HEK293 (cell line): ENCODE measurements around the gene HCN4.
A peak's percentile ranks its signal among the peaks of the same experiment; 100 is the strongest.

Experiments
- CTCF ChIA-PET: fragments of 350-600 bp; formaldehyde crosslinking; extraction: SDS; loops from one replicate; lab custom pipeline; 2021; ENCODE audit warnings: antibody characterized with exemption; lab: Yijun Ruan, JAX
- POLR2A ChIA-PET: fragments of 300-600 bp; formaldehyde crosslinking; extraction: SDS; loops from one replicate; lab custom pipeline; 2020; ENCODE audit warnings: antibody characterized with exemption, inconsistent platforms; lab: Yijun Ruan, JAX
- H3K27ac ChIP-seq: fragments of 200-500 bp; sonication (Bioruptor generic); 2 replicates; pipeline ENCODE4 v1.5.1; 2014; ENCODE audit warnings: low read depth, low read length, control low read depth, inconsistent platforms; ENCODE audit errors: extremely low read depth
- H3K36me3 ChIP-seq, 2 experiments: fragments of 200-500 bp in 1 of 2; sonication (Bioruptor generic) in 1 of 2; 1 replicate in 1 of 2; 2 replicates in 1 of 2; pipeline ENCODE4 v1.5.1; 2014 to 2017; ENCODE audit warnings: inconsistent platforms in 2 of 2, low read length in 2 of 2; ENCODE audit not compliant: control insufficient read depth in 2 of 2, insufficient read depth in 1 of 2
- H3K4me1 ChIP-seq: fragments of 200-500 bp; sonication (Bioruptor generic); 2 replicates; pipeline ENCODE4 v1.5.1; 2014; ENCODE audit warnings: mild to moderate bottlenecking, low read length, inconsistent platforms; ENCODE audit not compliant: control insufficient read depth, insufficient read depth
- H3K4me3 ChIP-seq: 2 replicates; pipeline ENCODE4 v1.5.1; 2011; ENCODE audit warnings: low read depth, mild to moderate bottlenecking, control low read depth, low read length, moderate library complexity
- H3K9me3 ChIP-seq: fragments of 200-500 bp; sonication (Bioruptor generic); 2 replicates; pipeline ENCODE4 v1.5.1; 2014; ENCODE audit warnings: low read depth, low read length, inconsistent platforms; ENCODE audit not compliant: control insufficient read depth, insufficient read depth
- GFI1B ChIP-seq: fragments of 450-650 bp; formaldehyde crosslinking; IDR thresholded peaks from 2 replicates; pipeline ENCODE4 v1.5.1; 2016; ENCODE audit warnings: missing biosample characterization, missing genetic modification characterization
- GLI2 ChIP-seq: fragments of 450-650 bp; formaldehyde crosslinking; IDR thresholded peaks from 2 replicates; pipeline ENCODE4; 2017; ENCODE audit warnings: missing biosample characterization, missing genetic modification characterization, low read depth, borderline replicate concordance
- HOXA7 ChIP-seq: sonication (generic); formaldehyde crosslinking; IDR thresholded peaks from 2 replicates; pipeline ENCODE4 v1.8.1; 2022; ENCODE audit warnings: missing genetic modification reagents, borderline replicate concordance
- KLF16 ChIP-seq: fragments of 450-650 bp; formaldehyde crosslinking; IDR thresholded peaks from 2 replicates; pipeline ENCODE4 v1.5.1; 2017; ENCODE audit warnings: missing biosample characterization, missing genetic modification characterization
- KLF9 ChIP-seq: fragments of 450-650 bp; formaldehyde crosslinking; IDR thresholded peaks from 2 replicates; pipeline ENCODE4 v1.5.1; 2016; ENCODE audit warnings: missing biosample characterization, missing genetic modification characterization, low read depth
- PRDM1 ChIP-seq: fragments of 450-650 bp; formaldehyde crosslinking; IDR thresholded peaks from 2 replicates; pipeline ENCODE4; 2016; ENCODE audit warnings: missing biosample characterization, missing genetic modification characterization
- REST ChIP-seq: fragments of 450-650 bp; formaldehyde crosslinking; IDR thresholded peaks from 2 replicates; pipeline ENCODE4 v1.5.1; 2016; ENCODE audit warnings: missing biosample characterization, missing genetic modification characterization
- SCRT2 ChIP-seq: fragments of 450-650 bp; formaldehyde crosslinking; IDR thresholded peaks from 2 replicates; pipeline ENCODE4 v1.5.1; 2016; ENCODE audit warnings: missing biosample characterization, missing genetic modification characterization
- TRIM28 ChIP-seq: IDR thresholded peaks from 2 replicates; pipeline ENCODE4 v1.6.1; 2011; ENCODE audit warnings: low read length, control low read depth, borderline replicate concordance
- ZNF211 ChIP-seq: fragments of 450-650 bp; formaldehyde crosslinking; IDR thresholded peaks from 2 replicates; pipeline ENCODE4 v1.5.1; 2016; ENCODE audit warnings: low read depth, missing biosample characterization, missing genetic modification characterization
- ZNF324 ChIP-seq: fragments of 450-650 bp; formaldehyde crosslinking; IDR thresholded peaks from 2 replicates; pipeline ENCODE4 v1.5.1; 2016; ENCODE audit warnings: missing biosample characterization, missing genetic modification characterization
- ZNF341 ChIP-seq: fragments of 450-650 bp; formaldehyde crosslinking; IDR thresholded peaks from 2 replicates; pipeline ENCODE4; 2016; ENCODE audit warnings: low read depth, missing biosample characterization, missing genetic modification characterization
- ZNF366 ChIP-seq: fragments of 450-650 bp; formaldehyde crosslinking; conservative IDR thresholded peaks from 2 replicates; pipeline ENCODE4 v1.5.1; 2016; ENCODE audit warnings: missing biosample characterization, missing genetic modification characterization
- ZNF48 ChIP-seq: fragments of 450-650 bp; formaldehyde crosslinking; IDR thresholded peaks from 2 replicates; pipeline ENCODE4 v1.5.1; 2016; ENCODE audit warnings: missing biosample characterization, missing genetic modification characterization
- ZNF521 ChIP-seq: fragments of 450-650 bp; formaldehyde crosslinking; IDR thresholded peaks from 2 replicates; pipeline ENCODE4 v1.5.1; 2017; ENCODE audit warnings: missing biosample characterization, mild to moderate bottlenecking, missing genetic modification characterization
- ZNF558 ChIP-seq: fragments of 450-650 bp; formaldehyde crosslinking; IDR thresholded peaks from 2 replicates; pipeline ENCODE4 v1.5.1; 2016; ENCODE audit warnings: missing biosample characterization, missing genetic modification characterization
- ZNF596 ChIP-seq: fragments of 450-650 bp; IDR thresholded peaks from 2 replicates; pipeline ENCODE4 v1.5.0; 2018; ENCODE audit warnings: missing biosample characterization, mild to moderate bottlenecking, missing genetic modification characterization, moderate library complexity
- ZNF654 ChIP-seq: fragments of 450-650 bp; formaldehyde crosslinking; IDR thresholded peaks from 2 replicates; pipeline ENCODE4 v1.5.1; 2016; ENCODE audit warnings: low read depth, missing biosample characterization, missing genetic modification characterization
- ZNF837 ChIP-seq: fragments of 450-650 bp; formaldehyde crosslinking; IDR thresholded peaks from 2 replicates; pipeline ENCODE4 v1.5.1; 2016; ENCODE audit warnings: missing biosample characterization, missing genetic modification characterization
- TF ChIP-seq, protein P1 (sequence below): sonication (generic); formaldehyde crosslinking; IDR thresholded peaks from 2 replicates; pipeline ENCODE4 v1.8.1; 2022; ENCODE audit warnings: mild to moderate bottlenecking, moderate library complexity, missing genetic modification reagents
- TF ChIP-seq, protein P2 (sequence below): fragments of 450-650 bp; formaldehyde crosslinking; IDR thresholded peaks from 2 replicates; pipeline ENCODE4 v1.5.1; 2016; ENCODE audit warnings: missing biosample characterization, missing genetic modification characterization

The HCN4 gene

DNA sequence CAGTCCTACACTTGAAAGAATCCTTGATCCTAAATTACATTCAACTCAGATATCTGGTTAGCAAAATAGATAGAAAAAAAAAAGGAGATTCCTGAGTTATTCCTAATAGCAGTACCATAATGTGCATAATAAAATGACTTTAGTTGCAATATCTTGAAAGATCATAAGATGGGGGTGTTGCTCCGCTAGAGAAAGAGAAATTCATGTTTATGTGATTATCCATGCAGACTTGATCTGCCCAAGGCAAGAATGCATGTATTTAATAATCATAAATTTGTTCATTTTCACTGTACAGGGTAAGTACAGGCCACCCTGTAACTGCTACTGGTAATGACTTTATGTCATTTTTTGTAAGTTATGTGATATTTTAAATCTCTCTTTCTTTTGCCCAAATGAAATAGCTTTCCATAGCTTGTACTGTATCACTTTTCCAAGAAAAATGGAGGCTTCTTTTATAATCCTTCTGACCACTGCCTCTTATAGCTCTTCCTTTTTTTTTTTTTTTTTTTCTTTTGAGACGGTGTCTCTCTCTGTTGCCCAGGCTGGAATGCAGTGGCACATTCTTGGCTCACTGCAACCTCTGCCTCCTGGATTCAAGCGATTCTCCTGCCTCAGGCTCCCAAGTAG lies 84.6 kb downstream of the HCN4 start:
- POLR2A ChIA-PET, result no interaction called here
- Histone ChIP-seq H3K36me3 (peaks cover 44 to 62% of the 10 kb centered on the region in 2 experiments), H3K4me1 (no peaks in the 10 kb centered on the region), H3K27ac (no peak overlapping the region), H3K9me3 (no peaks in the 10 kb centered on the region), H3K4me3 (no peak overlapping the region)
- peak; percentile 31 for TF ChIP-seq ZNF654 (tag by site-specific recombination)
- no peak for TF ChIP-seq GLI2
- no peak for TF ChIP-seq ZNF324
- CTCF ChIA-PET, result interaction anchor here (0.6 to 3.0 kb wide), 12 partner anchors 9 to 680 kb away, joined by 3 to 25 read pairs (median 3); no protein-coding TSS in a partner anchor

- TF ChIP-seq ZNF558 (tag by site-specific recombination), result no peak
- TF ChIP-seq ZNF341, result no peak
- TF ChIP-seq ZNF366 (tag by site-specific recombination), result no peak
- no peak for TF ChIP-seq KLF16 (tag by site-specific recombination)
- no peak for TF ChIP-seq ZNF596
- TF ChIP-seq, protein P1, sequence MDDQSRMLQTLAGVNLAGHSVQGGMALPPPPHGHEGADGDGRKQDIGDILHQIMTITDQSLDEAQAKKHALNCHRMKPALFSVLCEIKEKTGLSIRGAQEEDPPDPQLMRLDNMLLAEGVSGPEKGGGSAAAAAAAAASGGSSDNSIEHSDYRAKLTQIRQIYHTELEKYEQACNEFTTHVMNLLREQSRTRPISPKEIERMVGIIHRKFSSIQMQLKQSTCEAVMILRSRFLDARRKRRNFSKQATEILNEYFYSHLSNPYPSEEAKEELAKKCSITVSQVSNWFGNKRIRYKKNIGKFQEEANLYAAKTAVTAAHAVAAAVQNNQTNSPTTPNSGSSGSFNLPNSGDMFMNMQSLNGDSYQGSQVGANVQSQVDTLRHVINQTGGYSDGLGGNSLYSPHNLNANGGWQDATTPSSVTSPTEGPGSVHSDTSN (CRISPR knock-in tag), result no peak
- TF ChIP-seq KLF9 (tag by site-specific recombination), result no peak
- TF ChIP-seq HOXA7, result no peak
- TF ChIP-seq REST (tag by site-specific recombination), result no peak
- no peak for TF ChIP-seq GFI1B (tag by site-specific recombination)
- TF ChIP-seq, protein P2, sequence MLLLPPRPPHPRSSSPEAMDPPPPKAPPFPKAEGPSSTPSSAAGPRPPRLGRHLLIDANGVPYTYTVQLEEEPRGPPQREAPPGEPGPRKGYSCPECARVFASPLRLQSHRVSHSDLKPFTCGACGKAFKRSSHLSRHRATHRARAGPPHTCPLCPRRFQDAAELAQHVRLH (tag by site-specific recombination), result no peak
- TF ChIP-seq, all 188 proteins: peak for 0
- POLR2A ChIA-PET, result no interaction called here
- H3K9me3 ChIP-seq, result no peaks in the 10 kb centered on the region
- H3K4me1 ChIP-seq, result no peaks in the 10 kb centered on the region
- H3K27ac ChIP-seq, result no peak overlapping the region
- no peak overlapping the region for H3K4me3 ChIP-seq
- H3K36me3 ChIP-seq, result peaks cover 43 to 58% of the 10 kb centered on the region in 2 experiments
- CTCF ChIA-PET, result interaction anchor here (0.7 to 3.0 kb wide), 6 partner anchors 11 to 540 kb away, joined by 3 to 25 read pairs (median 6); no protein-coding TSS in a partner anchor
Observed at GRCh38 chr15:73283366-73283962, 85.3 kb downstream of the HCN4 start.

GRCh38 chr15:73282567-73283365 lies 86.0 kb downstream of the HCN4 start:
- POLR2A ChIA-PET, result no interaction called here
- H3K9me3 ChIP-seq, result no peaks in the 10 kb centered on the region
- H3K36me3 ChIP-seq, result peaks cover 36 to 52% of the 10 kb centered on the region in 2 experiments
- no peak overlapping the region for H3K27ac ChIP-seq
- H3K4me3 ChIP-seq, result no peak overlapping the region
- CTCF ChIA-PET, result interaction anchor here (0.6 to 3.0 kb wide), 13 partner anchors 10 to 1487 kb away, joined by 3 to 25 read pairs (median 4); no protein-coding TSS in a partner anchor
- no peak for TF ChIP-seq TRIM28
- no peak for TF ChIP-seq ZNF521
- TF ChIP-seq ZNF596, result no peak
- TF ChIP-seq ZNF48 (tag by site-specific recombination), result no peak
- TF ChIP-seq ZNF341, result no peak
- TF ChIP-seq SCRT2 (tag by site-specific recombination), result no peak
- TF ChIP-seq PRDM1 (tag by site-specific recombination), result no peak
- TF ChIP-seq ZNF211 (tag by site-specific recombination), result no peak
- TF ChIP-seq ZNF837 (tag by site-specific recombination), result no peak
- no peaks in the 10 kb centered on the region for H3K4me1 ChIP-seq
